DOHH2 (cell line): ENCODE measurements around the gene CCDC170.

Source experiments
- CTCF ChIP-seq: fragments of 200-600 bp; sonication (generic); IDR thresholded peaks from one replicate; pipeline ENCODE4 v1.5.1; 2014; ENCODE audit warnings: antibody characterized with exemption, mild to moderate bottlenecking, low read depth, low read length; ENCODE audit not compliant: poor library complexity, severe bottlenecking
- EZH2phosphoT487 ChIP-seq: fragments of 200-600 bp; sonication (generic); IDR thresholded peaks from 2 replicates; pipeline ENCODE4 v1.6.1; 2017; ENCODE audit warnings: borderline replicate concordance, mild to moderate bottlenecking, antibody characterized with exemption, low read length, moderate library complexity, mixed read lengths

GRCh38 chr6:151669208-151669560 is 175.4 kb downstream of the CCDC170 start:
- TF ChIP-seq CTCF (no peak), EZH2phosphoT487 (no peak)
